Measurements from ENCODE around the gene FRMPD2.
"Not testable (repeated sequence)": the region's sequence is repeated elsewhere in the genome, so short reads cannot be mapped to it uniquely, and the experiment has no call there.

The FRMPD2 gene

DNA sequence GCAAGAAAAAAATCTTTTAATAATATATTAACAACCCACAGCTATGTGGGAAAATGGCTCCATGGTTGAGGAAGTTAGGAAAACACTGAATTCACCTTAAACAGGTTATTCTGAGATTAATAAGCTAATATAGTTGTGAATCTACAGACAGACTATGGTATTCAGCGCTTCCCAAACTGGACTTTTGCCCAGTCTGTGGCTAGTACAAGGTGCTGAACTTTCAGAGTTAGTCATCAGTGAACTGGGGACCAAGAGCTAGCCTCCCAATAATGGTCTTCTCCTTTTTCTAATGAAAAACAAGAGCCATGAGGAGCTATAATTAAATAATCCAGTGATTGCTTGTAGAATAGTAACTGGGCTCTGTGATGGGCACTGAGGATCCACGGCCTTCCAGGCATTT is 65.3 kb downstream of the FRMPD2 start:
- no peak for DNase-seq

DNA sequence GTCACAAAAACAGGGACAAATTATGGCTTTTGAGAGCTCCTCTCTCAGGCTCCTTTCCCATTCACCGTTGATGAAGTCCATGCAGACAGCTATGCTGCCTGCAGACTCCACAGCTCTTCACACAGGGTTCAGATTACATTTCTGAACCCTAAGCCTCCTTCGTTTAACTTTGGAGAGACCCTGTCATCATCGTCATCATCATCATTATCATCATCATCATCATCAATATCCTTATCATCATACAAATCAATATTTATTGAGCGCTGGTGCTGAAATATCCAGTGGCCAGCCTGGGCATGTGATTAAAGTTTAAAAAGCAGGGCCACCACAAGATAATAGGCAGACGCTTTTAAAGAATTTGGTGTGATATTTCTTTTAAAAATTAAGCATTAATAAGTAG is 66.6 kb downstream of the FRMPD2 start:
- no peak for DNase-seq

DNA sequence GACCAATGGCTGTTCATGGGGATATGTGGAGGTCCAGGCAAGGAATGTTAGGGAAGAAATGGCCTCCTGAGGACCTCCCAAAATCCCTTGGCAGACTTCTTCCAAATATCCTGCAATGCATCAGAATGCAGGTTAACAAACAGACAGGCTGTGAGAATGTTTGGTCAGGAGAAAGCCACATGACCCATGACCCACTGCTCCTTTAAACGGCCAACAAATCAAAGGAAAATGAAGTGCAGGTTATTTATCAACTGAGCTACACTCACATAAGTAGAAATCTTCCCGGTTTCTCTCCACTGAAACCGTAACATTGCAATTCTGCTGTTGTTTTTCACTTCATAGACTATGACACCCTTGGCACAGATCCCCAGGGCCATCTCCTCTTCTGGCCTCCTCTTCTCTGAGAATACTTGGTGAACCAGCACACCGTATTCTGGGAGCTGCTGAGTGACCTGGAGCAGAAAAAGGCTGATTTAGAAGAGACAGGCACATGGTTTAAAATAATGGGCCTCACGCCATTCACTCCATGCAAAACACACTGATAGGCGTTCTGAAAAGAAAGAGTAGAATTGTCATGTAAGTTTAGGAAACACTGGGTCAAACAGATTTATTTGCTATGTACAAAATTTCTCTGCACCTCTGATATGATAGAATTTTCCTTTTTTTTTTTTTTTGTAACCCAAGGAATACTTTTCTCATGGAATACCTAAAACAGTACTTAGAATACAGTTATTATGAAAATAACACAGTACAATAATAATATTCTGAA is 67.8 kb downstream of the FRMPD2 start:
- no peak for DNase-seq

DNA sequence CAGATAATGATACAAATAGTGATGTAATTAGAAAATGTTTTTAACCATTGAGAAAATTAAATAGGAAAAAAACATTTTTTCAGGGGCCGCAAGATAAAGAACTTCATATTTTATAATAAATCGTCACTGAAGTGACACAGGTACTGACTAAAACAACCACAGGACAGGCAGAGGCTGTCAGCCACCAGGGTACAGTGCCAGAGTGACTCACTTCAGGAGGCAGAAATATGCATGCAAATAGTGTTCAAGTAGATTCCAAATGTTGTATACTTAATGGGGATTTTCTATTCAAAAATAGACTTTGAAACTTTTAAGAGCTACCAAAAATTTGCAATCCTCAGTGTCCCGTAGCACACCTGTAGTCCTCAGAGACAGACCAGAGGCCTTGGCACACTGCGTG is 68.6 kb downstream of the FRMPD2 start:
- no peak for DNase-seq

DNA sequence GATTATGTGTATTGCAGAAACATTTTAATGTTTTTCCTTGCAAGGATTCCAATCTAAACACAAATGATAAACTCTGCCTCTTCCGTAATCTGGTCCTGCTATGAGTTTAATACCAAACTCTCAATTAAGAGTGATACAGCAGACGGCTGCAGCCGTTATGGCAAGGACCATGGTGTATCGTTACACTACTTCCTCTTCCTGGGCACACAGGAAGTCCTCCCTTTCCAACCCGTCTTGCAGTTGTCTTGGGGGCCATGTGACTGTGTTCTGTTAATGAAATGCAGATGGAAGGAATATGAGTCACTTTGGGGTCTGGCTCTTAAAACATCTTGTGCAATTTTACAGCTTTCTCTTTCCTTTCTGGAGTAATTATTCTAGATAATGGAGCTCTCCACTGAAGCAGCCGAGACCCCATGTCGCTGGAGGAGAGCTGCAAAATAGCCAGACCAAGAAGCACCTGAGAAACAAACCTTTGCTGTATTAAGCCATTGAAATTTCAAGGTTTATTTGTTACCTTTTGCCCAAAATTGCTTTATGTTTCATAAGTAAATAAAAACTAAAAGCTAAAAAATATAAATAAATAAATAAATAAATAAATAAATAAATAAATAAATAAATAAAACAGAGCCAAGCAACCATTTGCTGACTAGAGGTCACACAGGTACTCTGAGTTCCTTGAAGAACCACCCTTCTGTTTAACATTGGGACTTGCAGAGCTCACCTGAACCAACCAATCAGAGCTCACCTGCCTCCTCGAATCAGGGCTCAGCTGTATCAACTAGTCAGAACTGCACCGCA is 74.7 kb downstream of the FRMPD2 start:
- DNase-seq: no peak

DNA sequence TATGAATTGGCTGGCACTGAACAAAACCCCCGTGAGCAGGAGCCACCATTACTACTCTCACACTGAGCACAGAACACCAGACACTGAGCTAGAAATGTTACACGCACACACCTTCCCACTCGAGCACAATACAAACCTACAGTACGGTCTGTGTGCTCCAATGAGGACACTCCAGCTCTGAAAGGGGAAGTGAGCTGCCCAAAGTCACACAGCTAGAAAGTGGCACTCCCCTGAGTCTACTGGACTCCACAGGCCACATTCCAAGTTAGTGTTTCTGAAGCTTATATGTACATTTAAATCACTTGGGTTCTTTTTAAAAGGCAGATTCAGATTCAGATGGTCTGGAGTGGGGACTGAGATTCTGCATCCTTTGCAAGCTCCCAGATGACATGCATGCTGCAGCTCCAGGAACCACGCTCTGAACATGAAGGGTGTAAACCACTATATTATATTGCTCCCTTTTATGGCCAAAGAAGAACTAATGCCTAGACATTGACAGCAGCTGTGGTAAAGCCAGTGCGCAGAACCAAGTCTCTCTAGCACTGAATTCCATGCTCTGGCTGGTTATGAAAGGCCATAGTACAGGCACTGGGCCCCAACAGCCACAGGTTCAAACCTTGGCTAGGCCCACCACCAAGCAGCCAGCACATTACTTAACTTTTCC is 77.1 kb downstream of the FRMPD2 start:
- DNase-seq: no peak

DNA sequence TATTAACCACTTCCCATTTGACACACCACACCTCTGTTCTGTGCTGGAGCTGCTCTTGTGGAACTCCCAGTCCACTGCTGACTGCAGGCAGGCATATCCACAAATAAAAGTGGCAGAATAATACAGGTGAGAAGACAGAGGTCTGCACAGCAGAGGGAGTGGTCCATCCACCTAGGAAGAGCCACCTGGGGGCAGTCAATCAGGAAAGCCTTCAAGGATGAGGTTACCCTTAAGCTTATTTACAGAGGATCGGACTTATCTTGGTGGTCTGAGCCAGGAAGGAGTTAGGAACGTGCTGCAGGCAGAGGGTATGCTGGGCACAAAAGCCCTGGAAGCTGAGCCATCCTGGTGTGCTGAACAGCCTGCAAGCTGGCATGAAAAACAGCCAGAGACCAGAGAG is 78.7 kb downstream of the FRMPD2 start:
- DNase-seq: no peak

DNA sequence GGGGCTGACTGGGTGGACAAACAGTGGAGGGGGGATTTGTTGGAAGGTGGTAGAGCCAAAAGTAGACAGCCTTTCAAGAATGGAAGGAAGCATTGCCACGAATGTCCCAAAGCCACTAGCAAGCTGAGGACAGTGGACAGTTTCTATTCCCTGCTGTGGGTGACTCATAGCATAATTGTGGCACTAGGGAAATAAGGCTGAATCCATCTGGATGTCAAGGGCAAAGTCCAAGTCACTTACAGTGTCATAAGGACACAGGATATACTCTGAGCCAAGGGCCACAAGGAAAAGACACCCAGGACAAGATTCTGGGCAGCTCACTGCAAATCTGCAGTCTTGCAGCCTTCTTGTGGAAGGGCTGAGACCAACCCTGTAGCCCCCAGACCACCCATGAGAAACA is 79.7 kb downstream of the FRMPD2 start:
- DNase-seq: no peak

DNA sequence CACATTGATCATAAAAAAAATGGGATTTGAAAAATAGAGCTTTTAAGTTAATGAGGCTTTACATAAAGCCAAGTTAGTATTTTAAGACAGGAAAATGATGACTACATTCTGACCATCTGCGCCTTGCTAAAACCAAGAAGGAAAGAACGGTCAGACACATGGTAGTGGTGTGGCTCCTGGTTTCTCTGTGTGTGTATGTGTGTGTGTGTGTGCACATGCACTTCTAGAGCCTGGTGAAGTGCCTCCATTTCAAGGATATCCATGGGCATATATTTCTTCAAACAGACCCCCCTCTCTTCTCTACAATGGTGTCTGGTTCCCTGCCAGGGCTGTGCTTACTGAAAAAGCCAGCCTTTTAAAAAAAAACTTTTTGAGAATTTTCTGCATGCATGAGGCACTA is 80.9 kb downstream of the FRMPD2 start:
- peak in 2 of 58 donors; percentile 23 to 40 for DNase-seq

DNA sequence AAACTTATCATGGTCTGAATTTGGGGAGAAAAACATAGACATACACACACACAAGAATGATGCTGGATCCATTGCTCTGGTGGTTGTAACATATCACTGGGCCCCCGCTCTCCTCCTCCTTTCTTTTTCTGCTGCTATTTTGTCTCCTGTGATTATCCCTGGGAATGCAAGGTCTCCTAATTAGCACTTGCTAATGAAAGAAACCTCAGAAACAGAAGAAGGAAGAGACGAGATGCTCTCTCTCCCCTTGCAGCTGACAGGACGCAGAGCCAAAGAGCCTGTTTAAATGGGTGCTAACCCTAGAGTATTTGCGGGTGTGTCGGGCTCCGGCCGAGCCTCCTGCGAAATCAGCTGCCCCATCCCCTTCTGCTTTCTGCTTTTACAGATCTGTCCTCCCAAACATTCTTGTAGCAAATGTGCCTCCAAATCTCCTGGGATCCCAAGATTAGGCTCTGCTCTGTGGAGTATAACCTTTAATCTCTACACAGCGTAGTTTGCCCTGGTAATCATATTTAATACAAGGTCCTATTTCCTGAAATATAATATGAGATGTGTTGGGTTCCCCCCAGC is 81.5 kb downstream of the FRMPD2 start:
- no peak for DNase-seq

DNA sequence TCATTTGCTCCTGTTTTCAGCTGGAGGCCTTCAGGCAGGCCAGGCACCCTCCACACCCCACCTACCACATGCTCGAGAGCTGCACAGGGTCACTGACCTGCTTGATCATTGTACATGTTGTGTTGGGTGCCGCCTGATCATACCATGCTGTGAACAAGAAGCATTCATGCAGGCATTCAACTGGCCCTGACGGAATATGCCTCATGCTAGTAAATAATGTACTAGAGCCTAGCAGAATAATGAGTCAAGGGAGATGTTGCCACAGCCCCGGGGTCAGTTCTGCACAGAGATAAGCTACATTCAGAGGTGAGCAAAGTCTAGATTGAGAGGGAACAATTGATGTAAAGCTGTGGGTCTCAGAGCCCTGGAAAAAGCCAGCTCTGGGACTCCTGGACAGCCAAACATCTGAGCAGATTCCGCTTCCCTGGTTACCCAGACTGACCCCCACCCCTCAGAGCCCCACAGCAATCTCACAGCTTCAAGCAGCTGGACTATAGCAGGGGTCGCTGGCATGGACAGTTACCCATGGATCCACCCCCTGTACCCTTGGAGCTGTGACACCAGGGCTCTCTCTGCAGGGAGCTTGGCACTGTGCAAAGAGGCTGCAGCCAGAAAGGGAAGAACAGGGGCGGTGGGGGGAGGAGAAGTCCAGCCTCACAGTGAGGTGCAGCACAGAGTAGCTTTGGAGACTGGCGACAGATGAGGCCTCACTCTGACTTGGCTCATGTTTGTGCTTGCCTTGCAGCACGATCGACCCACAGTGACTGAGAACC is 86.6 kb downstream of the FRMPD2 start:
- peak in 4 of 58 donors; percentile 12 to 38 (median 26) for DNase-seq

DNA sequence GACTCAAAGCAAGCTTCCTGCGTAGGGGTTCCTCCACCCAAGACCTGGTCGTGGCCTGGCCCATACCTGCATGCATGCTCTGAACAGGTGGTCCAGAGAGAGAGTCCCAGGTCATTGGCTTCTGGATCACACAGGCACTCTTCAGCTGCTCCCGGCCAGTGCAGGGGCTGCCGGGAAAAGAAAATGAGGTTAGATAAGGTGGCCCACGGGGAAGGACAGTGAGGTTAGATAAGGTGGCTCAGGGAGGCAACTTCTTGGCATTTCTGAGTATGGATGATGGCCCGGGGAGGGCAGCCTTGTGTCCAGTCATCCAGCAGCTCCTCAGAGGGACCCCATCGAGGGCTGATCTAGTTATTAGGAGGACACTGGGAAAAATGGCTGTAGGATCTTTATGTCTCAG is 87.4 kb downstream of the FRMPD2 start:
- DNase-seq: no peak

DNA sequence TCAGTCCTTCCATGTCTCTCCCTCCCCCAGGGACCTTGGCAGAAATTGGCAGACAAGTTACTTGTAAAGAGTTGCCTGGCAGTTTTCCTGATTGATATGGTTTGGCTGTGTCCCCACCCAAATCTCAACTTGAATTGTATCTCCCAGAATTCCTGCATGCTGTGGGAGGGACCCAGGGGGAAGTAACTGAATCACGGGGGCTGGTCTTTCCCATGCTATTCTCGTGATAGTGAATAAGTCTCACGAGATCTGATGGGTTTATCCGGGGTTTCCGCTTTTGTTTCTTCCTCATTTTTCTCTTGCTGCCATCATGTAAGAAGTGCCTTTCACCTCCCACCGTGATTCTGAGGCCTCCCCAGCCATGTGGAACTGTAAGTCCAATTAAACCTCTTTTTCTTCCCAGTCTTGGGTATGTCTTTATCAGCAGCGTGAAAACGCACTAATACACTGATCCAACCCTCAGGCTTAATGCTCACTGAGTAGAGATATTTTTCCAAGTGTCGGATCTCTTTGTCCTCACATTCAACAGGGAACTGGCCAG is 88.2 kb downstream of the FRMPD2 start:
- not testable (repeated sequence) for DNase-seq

DNA sequence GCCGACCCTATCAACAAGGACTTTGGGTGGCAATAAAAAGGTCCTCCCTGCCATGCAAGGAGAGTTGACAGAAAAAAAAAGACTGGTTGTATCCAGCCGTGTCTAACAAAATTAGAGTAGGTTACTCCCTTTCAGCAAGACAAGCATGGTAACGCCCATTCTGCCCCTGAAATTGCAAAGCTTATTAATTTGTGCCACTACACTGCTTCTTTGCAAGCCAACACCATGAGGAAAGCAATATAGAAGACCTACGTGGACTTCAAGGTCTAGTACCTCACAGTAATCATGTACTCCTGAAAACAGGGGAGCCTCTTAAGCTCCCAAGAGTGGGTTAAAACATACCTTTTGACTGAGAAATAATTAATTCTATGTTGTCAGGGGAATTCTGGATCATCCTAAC is 90.3 kb downstream of the FRMPD2 start:
- DNase-seq: no peak

DNA sequence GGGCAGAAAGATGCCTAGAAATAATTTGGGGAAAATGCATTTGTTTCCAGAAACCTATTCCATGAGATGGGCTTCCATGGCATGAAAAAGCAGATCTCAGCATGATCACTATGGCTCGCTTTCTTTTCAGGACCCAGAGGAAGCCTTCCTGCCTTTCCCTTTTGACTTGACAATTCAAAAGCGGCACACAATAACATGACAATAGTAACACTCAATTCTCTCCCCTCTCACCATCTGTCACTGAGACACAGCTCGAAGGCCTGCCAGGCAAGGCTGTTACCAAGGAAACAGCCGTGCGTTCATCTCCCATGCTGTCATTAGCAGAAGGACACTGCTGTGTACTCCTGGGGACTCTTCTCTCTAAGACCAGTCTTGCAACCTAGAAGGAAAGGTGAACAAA is 101.8 kb downstream of the FRMPD2 start:
- peak in 4 of 58 donors; percentile 11 to 43 (median 26) for DNase-seq

DNA sequence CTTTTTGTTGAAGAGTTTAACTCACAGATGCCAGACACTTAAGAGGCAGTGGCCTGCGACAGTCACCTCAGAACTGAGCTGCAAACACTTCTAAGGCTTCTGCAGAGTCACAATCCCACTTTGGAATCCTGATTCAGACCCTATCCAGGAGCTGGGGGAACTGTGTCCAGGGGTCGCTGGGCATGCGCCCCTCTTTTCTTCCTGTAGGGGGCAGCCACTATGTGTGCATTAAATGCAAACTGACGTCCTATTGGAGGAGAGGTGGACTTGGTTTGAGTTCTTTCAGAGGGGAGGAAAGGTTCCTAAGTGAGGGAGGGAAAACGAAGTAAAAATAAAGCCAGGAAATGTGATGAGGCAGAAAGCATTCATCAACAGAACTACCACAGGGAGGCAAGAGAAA is 113.8 kb downstream of the FRMPD2 start:
- not testable (repeated sequence) for DNase-seq

DNA sequence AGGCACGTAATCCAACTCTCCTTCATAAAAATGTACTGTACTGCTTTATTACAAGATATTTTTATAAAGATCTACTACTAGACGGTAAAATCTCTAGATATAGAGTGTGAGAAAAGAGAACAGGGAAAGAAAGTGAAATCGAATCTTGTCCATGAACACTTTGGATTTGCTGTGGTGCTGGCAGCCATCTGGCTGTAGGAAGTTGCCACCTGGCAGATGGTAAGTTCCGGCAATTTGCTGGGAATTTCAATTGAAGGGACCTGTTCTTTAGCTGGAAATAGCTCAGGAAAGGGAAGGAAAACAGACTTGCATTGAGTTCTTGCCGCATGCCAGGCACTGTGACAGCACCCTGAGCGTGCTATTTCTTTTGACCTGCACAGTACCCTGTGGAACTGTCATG is 114.3 kb downstream of the FRMPD2 start:
- peak in 17 of 58 donors; percentile 4 to 52 (median 26) for DNase-seq

DNA sequence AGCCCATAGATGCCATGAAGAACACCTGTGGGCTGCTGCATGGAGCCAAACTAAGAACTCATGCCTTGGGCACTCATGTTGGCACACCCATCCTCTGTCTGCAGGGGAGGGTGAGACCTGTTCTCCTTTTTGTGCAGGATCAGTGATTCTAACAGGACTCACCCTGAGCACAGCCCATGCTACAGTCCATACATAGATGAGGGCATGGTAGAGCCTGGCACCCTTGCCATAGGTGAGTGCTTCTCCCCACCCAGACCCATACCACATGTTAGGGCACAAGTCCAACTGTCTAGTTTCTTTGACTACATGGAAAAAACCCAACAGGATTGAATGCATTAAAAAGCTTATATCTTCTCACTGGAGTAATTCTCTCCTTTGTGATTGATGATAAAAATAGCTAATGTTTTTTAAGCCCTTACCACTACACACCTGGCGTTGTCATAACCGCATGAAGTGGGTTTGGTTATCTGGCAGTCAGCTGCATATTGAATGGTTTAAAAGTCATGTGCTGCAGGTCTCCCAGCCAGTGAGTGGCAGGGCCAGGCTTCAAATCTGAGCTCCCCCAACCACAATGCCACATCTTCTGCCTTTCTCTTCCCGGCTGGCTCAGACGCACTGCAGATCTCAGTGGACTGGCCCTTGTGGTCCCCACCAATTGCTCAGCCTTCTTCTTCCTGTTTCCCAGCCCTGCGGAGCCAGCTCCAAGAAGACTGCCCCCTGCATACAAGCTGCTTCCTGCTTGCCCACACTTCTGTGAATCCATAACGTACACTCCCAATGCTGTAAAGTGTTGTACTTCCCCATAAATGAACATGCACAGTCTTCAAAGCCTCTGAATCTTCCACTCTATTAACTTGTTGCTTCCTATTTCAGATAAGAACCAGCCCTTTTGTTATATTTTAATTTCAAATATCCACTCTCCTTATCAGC is 120.0 kb downstream of the FRMPD2 start:
- not testable (repeated sequence) for DNase-seq

DNA sequence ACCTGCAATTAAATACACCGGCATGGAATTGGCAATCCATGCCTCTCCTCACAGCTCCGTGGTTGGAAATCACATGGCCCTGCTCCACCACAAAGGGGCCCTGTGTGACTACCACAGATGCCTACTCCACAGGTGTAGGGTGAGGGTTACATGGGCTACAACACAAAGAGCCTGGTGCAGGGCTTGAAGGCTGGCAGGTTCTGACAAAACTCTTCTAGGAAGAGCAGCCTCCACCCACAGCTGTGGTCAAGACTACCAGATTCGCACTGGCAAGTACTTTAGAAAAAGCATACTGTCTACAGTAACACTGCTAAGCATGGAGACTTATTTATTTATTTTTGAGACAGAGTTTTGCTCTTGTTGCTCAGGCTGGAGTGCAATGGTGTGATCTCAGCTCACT is 126.9 kb downstream of the FRMPD2 start:
- DNase-seq: not testable (repeated sequence)
